ENCODE measurements around the gene PVALB.

Gene PVALB

GRCh38 chr22:36850056-36850455 lies 33.2 kb upstream of the PVALB start:
- ChIA-PET CTCF (no interaction called here), POLR2A (no interaction called here)
- TF ChIP-seq ELF4 (IDR thresholded peaks at IDR 0.05), result no peak
- no peak for DNase-seq (ENCODE audit: extremely low spot score)

- no peak for DNase-seq (ENCODE audit: extremely low spot score)
- ChIA-PET CTCF (no interaction called here), POLR2A (no interaction called here)
- TF ChIP-seq PKNOX1 (IDR thresholded peaks at IDR 0.05), result no peak
- TF ChIP-seq FOXA1 (IDR thresholded peaks at IDR 0.05), result no peak
- TF ChIP-seq HDGF (IDR thresholded peaks at IDR 0.05; ENCODE audit: borderline replicate concordance), result no peak
Observed at GRCh38 chr22:36846949-36847348, 30.1 kb upstream of the PVALB start.

- ChIA-PET POLR2A (no interaction called here), CTCF (interaction anchor here (0.8 kb wide), 1 partner anchor 11 kb away, joined by 3 read pairs; no protein-coding TSS in a partner anchor)
- DNase-seq (ENCODE audit: extremely low spot score), result no peak
- no peak for TF ChIP-seq LEF1 (IDR thresholded peaks at IDR 0.05; ENCODE audit: borderline replicate concordance)
- TF ChIP-seq SUZ12 (IDR thresholded peaks at IDR 0.05), result no peak
- no peak for TF ChIP-seq BHLHE40 (IDR thresholded peaks at IDR 0.05; ENCODE audit: borderline replicate concordance)
- no peak for TF ChIP-seq ZNF384 (IDR thresholded peaks at IDR 0.05)
- no peak for TF ChIP-seq NFRKB (IDR thresholded peaks at IDR 0.05)
- TF ChIP-seq FOXM1 (IDR thresholded peaks at IDR 0.05; ENCODE audit: borderline replicate concordance), result no peak
- no peak for TF ChIP-seq FOXA1 (IDR thresholded peaks at IDR 0.05)
Observed at GRCh38 chr22:36846271-36846670, 29.4 kb upstream of the PVALB start.

GRCh38 chr22:36840106-36840505 lies 23.3 kb upstream of the PVALB start:
- TF ChIP-seq ZNF384 (IDR thresholded peaks at IDR 0.05) (no peak), ELF4 (IDR thresholded peaks at IDR 0.05) (no peak), HDGF (IDR thresholded peaks at IDR 0.05; ENCODE audit: borderline replicate concordance) (no peak), BHLHE40 (IDR thresholded peaks at IDR 0.05; ENCODE audit: borderline replicate concordance) (no peak), CTBP1 (IDR thresholded peaks at IDR 0.05; ENCODE audit: borderline replicate concordance) (no peak), ARNT (IDR thresholded peaks at IDR 0.05) (no peak), NFRKB (IDR thresholded peaks at IDR 0.05) (no peak), FOXK2 (IDR thresholded peaks at IDR 0.05) (no peak), LEF1 (IDR thresholded peaks at IDR 0.05; ENCODE audit: borderline replicate concordance) (no peak), L3MBTL2 (conservative IDR thresholded peaks at IDR 0.05) (no peak), PKNOX1 (IDR thresholded peaks at IDR 0.05) (no peak), SP1 (IDR thresholded peaks at IDR 0.05) (no peak), TARDBP (IDR thresholded peaks at IDR 0.05) (no peak), FOXA1 (IDR thresholded peaks at IDR 0.05) (no peak), SUZ12 (IDR thresholded peaks at IDR 0.05) (no peak), FOXM1 (IDR thresholded peaks at IDR 0.05; ENCODE audit: borderline replicate concordance) (no peak)
- ChIA-PET POLR2A (no interaction called here), CTCF (interaction anchor here (0.6 to 2.5 kb wide), 2 partner anchors 13 to 16 kb away, joined by 3 to 9 read pairs; no protein-coding TSS in a partner anchor)
- DNase-seq (ENCODE audit: extremely low spot score), result no peak

- no peak for DNase-seq (ENCODE audit: extremely low spot score)
- POLR2A ChIA-PET, result no interaction called here
- TF ChIP-seq PKNOX1 (IDR thresholded peaks at IDR 0.05) (no peak), SUZ12 (IDR thresholded peaks at IDR 0.05) (no peak), FOXK2 (IDR thresholded peaks at IDR 0.05) (no peak), BHLHE40 (IDR thresholded peaks at IDR 0.05; ENCODE audit: borderline replicate concordance) (no peak), ZNF384 (IDR thresholded peaks at IDR 0.05) (no peak), ELF4 (IDR thresholded peaks at IDR 0.05) (no peak), TARDBP (IDR thresholded peaks at IDR 0.05) (no peak), SP1 (IDR thresholded peaks at IDR 0.05) (no peak), ARNT (IDR thresholded peaks at IDR 0.05) (no peak), HDGF (IDR thresholded peaks at IDR 0.05; ENCODE audit: borderline replicate concordance) (no peak), CTBP1 (IDR thresholded peaks at IDR 0.05; ENCODE audit: borderline replicate concordance) (no peak)
- CTCF ChIA-PET, result interaction anchor here (0.6 kb wide), 1 partner anchor 12 kb away, joined by 3 read pairs; no protein-coding TSS in a partner anchor
Observed at GRCh38 chr22:36839356-36840073, 22.7 kb upstream of the PVALB start.

GRCh38 chr22:36838119-36839030 lies 21.5 kb upstream of the PVALB start:
- POLR2A ChIA-PET, result no interaction called here
- CTCF ChIA-PET, result no interaction called here
- DNase-seq (ENCODE audit: extremely low spot score), result no peak
- TF ChIP-seq PKNOX1 (IDR thresholded peaks at IDR 0.05) (no peak), FOXA1 (IDR thresholded peaks at IDR 0.05) (no peak), ZNF384 (IDR thresholded peaks at IDR 0.05) (no peak), FOXK2 (IDR thresholded peaks at IDR 0.05) (no peak), SUZ12 (IDR thresholded peaks at IDR 0.05) (no peak), NFRKB (IDR thresholded peaks at IDR 0.05) (no peak), TARDBP (IDR thresholded peaks at IDR 0.05) (no peak), L3MBTL2 (conservative IDR thresholded peaks at IDR 0.05) (no peak), CTBP1 (IDR thresholded peaks at IDR 0.05; ENCODE audit: borderline replicate concordance) (no peak), ARNT (IDR thresholded peaks at IDR 0.05) (no peak), FOXM1 (IDR thresholded peaks at IDR 0.05; ENCODE audit: borderline replicate concordance) (no peak), HDGF (IDR thresholded peaks at IDR 0.05; ENCODE audit: borderline replicate concordance) (no peak), ELF4 (IDR thresholded peaks at IDR 0.05) (no peak), BHLHE40 (IDR thresholded peaks at IDR 0.05; ENCODE audit: borderline replicate concordance) (no peak), LEF1 (IDR thresholded peaks at IDR 0.05; ENCODE audit: borderline replicate concordance) (no peak)
